HCT116 (cell line): Measurements from ENCODE around the gene GNLY. TPM values are rescaled to one million over a fixed set of nuclear protein-coding genes. Genes with fewer than 3 reads are reported as not detected.

Experiments used
- ATAC-seq: fragments of 200-7000 bp; cut with Tn5 transposase; 2 replicates; pipeline ENCODE4 v1.9.1; 2020; ENCODE audit warnings: mild to moderate bottlenecking, moderate library complexity
- BruUV-seq: library from RNA; stranded (reverse); fragments of 400-500 nt; replicated peaks from 2 replicates; lab custom pipeline; 2021; lab: Mats Ljungman, UMichigan
- CTCF ChIA-PET: fragments of 300-600 bp; sonication (Branson Sonifier 250); formaldehyde crosslinking; loops from one replicate; lab custom pipeline; 2021; ENCODE audit warnings: antibody characterized with exemption; lab: Charles Lee
- POLR2A ChIA-PET: fragments of 300-600, 350-600 bp; sonication (Branson Sonifier 250); formaldehyde crosslinking; loops from one replicate; lab custom pipeline; 2021; ENCODE audit warnings: antibody characterized with exemption; lab: Charles Lee
- RAD21 ChIA-PET, 2 experiments: fragments of 300-600 bp; sonication (Branson Sonifier 250); formaldehyde crosslinking; loops; one replicate each; lab custom pipeline; 2023; ENCODE audit warnings: low total read pairs in 2 of 2; ENCODE audit not compliant: uncharacterized antibody in 2 of 2, unreplicated experiment in 2 of 2, low non-redundant PET in 1 of 2; lab: Charles Lee
- DNase-seq: peaks from one replicate; pipeline ENCODE4 v3.0.0-alpha.2; 2010; ENCODE audit warnings: low read depth, low spot score
- H2AFZ ChIP-seq: fragments of 200-600 bp; shearing (Covaris generic), sonication (generic); 2 replicates; pipeline ENCODE4 v1.6.1; 2017; ENCODE audit warnings: low read depth, mixed run types, mixed read lengths, antibody characterized with exemption, low read length; ENCODE audit not compliant: poor library complexity, severe bottlenecking
- H3K27ac ChIP-seq: 2 replicates; pipeline ENCODE4 v1.5.1; 2012; ENCODE audit warnings: low read depth, low read length
- H3K27me3 ChIP-seq: fragments of 200-600 bp; sonication (generic); 2 replicates; pipeline ENCODE4 v1.6.1; 2016; ENCODE audit warnings: mixed run types, low read length, mixed read lengths; ENCODE audit not compliant: insufficient read depth
- H3K36me3 ChIP-seq, 2 experiments: fragments of 200-500 bp in 1 of 2; fragments of 200-600 bp in 1 of 2; sonication (Bioruptor generic) in 1 of 2; sonication (generic) in 1 of 2; 2 replicates each; pipeline versions ENCODE4 v1.5.1 to v1.6.1; 2014 to 2016; ENCODE audit warnings: low read length in 2 of 2, inconsistent platforms in 1 of 2, mixed read lengths in 1 of 2, mixed run types in 1 of 2; ENCODE audit not compliant: insufficient read depth in 2 of 2, control insufficient read depth in 1 of 2
- H3K4me1 ChIP-seq, 2 experiments: fragments of 200-600 bp in 1 of 2; sonication (generic) in 1 of 2; 2 replicates each; pipeline versions ENCODE4 v1.5.1 to v1.6.1; 2012 to 2017; ENCODE audit warnings: low read length in 2 of 2, inconsistent platforms in 1 of 2, mild to moderate bottlenecking in 1 of 2, mixed read lengths in 1 of 2, mixed run types in 1 of 2, moderate library complexity in 1 of 2; ENCODE audit not compliant: insufficient read depth in 2 of 2, control insufficient read depth in 1 of 2
- H3K4me2 ChIP-seq: fragments of 200-600 bp; sonication (generic); 2 replicates; pipeline ENCODE4 v1.6.1; 2017; ENCODE audit warnings: mixed run types, low read length, mixed read lengths
- H3K4me3 ChIP-seq, 2 experiments: fragments of 200-600 bp in 1 of 2; sonication (generic) in 1 of 2; replicated peaks in 1 of 2; 2 replicates each; pipeline ENCODE4 v1.5.1; 2011 to 2016; ENCODE audit warnings: low read length in 2 of 2, control low read depth in 1 of 2, low read depth in 1 of 2, mild to moderate bottlenecking in 1 of 2, mixed read lengths in 1 of 2, mixed run types in 1 of 2
- H3K79me2 ChIP-seq: fragments of 200-600 bp; sonication (generic); 2 replicates; pipeline ENCODE4 v1.6.1; 2017; ENCODE audit warnings: mild to moderate bottlenecking, mixed run types, low read length, moderate library complexity, mixed read lengths; ENCODE audit not compliant: insufficient read depth
- H3K9ac ChIP-seq: fragments of 200-600 bp; sonication (generic); 2 replicates; pipeline ENCODE4 v1.6.1; 2016; ENCODE audit warnings: low read length, mixed read lengths
- H3K9me2 ChIP-seq: fragments of 200-600 bp; sonication (generic), shearing (Covaris generic); 2 replicates; pipeline ENCODE4 v1.6.1; 2017; ENCODE audit warnings: mixed run types, mild to moderate bottlenecking, moderate library complexity; ENCODE audit not compliant: insufficient read depth
- H3K9me3 ChIP-seq, 2 experiments: fragments of 200-500 bp in 1 of 2; fragments of 200-600 bp in 1 of 2; sonication (Bioruptor generic) in 1 of 2; sonication (generic) in 1 of 2; 2 replicates each; pipeline ENCODE4 v1.6.1; 2014 to 2017; ENCODE audit warnings: low read length in 2 of 2, mixed read lengths in 2 of 2, inconsistent platforms in 1 of 2, low read depth in 1 of 2, mild to moderate bottlenecking in 1 of 2, mixed run types in 1 of 2, moderate library complexity in 1 of 2; ENCODE audit not compliant: control insufficient read depth in 1 of 2, insufficient read depth in 1 of 2
- H4K20me1 ChIP-seq: fragments of 200-600 bp; sonication (generic), shearing (Covaris generic); 2 replicates; pipeline ENCODE4 v1.6.1; 2017; ENCODE audit warnings: mixed run types, mild to moderate bottlenecking, moderate library complexity; ENCODE audit not compliant: insufficient read depth
- CBX3 ChIP-seq: IDR thresholded peaks from 2 replicates; pipeline ENCODE4 v1.6.1; 2012; ENCODE audit warnings: low read depth
- EGR1 ChIP-seq: IDR thresholded peaks from 2 replicates; pipeline ENCODE4 v1.6.1; 2012; ENCODE audit warnings: low read depth
- ELF1 ChIP-seq: IDR thresholded peaks from 2 replicates; pipeline ENCODE4 v1.6.1; 2012; ENCODE audit warnings: low read depth, borderline replicate concordance
- EZH2 ChIP-seq: fragments of 200-600 bp; sonication (generic); IDR thresholded peaks from 2 replicates; pipeline ENCODE4 v1.6.1; 2017; ENCODE audit warnings: antibody characterized with exemption, mixed run types
- EZH2phosphoT487 ChIP-seq: fragments of 200-600 bp; IDR thresholded peaks from 2 replicates; pipeline ENCODE4 v1.6.1; 2018; ENCODE audit warnings: antibody characterized with exemption, borderline replicate concordance
- FOSL1 ChIP-seq: IDR thresholded peaks from 2 replicates; pipeline ENCODE4 v1.6.1; 2012; ENCODE audit warnings: low read depth
- JUND ChIP-seq: IDR thresholded peaks from 2 replicates; pipeline ENCODE4 v1.6.1; 2012
- POLR2A ChIP-seq: IDR thresholded peaks from 2 replicates; pipeline ENCODE4 v1.7.0; 2011; ENCODE audit warnings: borderline replicate concordance; ENCODE audit not compliant: insufficient read depth, insufficient read length; ENCODE audit errors: extremely low read depth
- POLR2AphosphoS5 ChIP-seq: IDR thresholded peaks from 2 replicates; pipeline ENCODE4 v1.6.1; 2011; ENCODE audit warnings: mild to moderate bottlenecking, low read depth, low read length, moderate library complexity
- RAD21 ChIP-seq: IDR thresholded peaks from 2 replicates; pipeline ENCODE4 v1.6.1; 2012; ENCODE audit warnings: low read depth, mild to moderate bottlenecking
- SIN3A ChIP-seq: IDR thresholded peaks from 2 replicates; pipeline ENCODE4 v1.6.1; 2012; ENCODE audit warnings: low read depth
- YY1 ChIP-seq: IDR thresholded peaks from 2 replicates; pipeline ENCODE4 v1.6.1; 2011; ENCODE audit warnings: low read length, low read depth, moderate library complexity, mild to moderate bottlenecking; ENCODE audit not compliant: insufficient replicate concordance; ENCODE audit errors: extremely low read depth
- ZFX ChIP-seq: fragments of 450-650 bp; IDR thresholded peaks from 2 replicates; pipeline ENCODE4 v1.6.1; 2017
- intact Hi-C: fragments of 100-400 bp; cut with micrococcal nuclease; formaldehyde crosslinking; loops from 2 replicates; pipeline ENCODE4 v1.10.0; 2022
- total RNA-seq: library from RNA; stranded (reverse); gene quantifications from one replicate; pipeline ENCODE4 v1.2.1, GENCODE V29; 2021; ENCODE audit not compliant: unreplicated experiment
- TF ChIP-seq, protein P1 (sequence below): IDR thresholded peaks from 2 replicates; pipeline ENCODE4 v1.6.1; 2012
- TF ChIP-seq, protein P2 (sequence below), 3 experiments: fragments of 200-600 bp in 1 of 3; sonication (generic) in 1 of 3; IDR thresholded peaks in 2 of 3; conservative IDR thresholded peaks in 1 of 3; 2 replicates each; pipeline ENCODE4 v1.5.1; 2012 to 2017; ENCODE audit warnings: low read depth in 2 of 3, low read length in 2 of 3, antibody characterized with exemption in 1 of 3, borderline replicate concordance in 1 of 3, control low read depth in 1 of 3, mild to moderate bottlenecking in 1 of 3, mixed read lengths in 1 of 3, mixed run types in 1 of 3, moderate library complexity in 1 of 3; ENCODE audit not compliant: insufficient read depth in 1 of 3
- TF ChIP-seq, protein P3 (sequence below): IDR thresholded peaks from 2 replicates; pipeline ENCODE4 v1.6.1; 2012

The GNLY gene
- total RNA-seq, 1 experiment from 2014 or later = 0.74 TPM

DNA sequence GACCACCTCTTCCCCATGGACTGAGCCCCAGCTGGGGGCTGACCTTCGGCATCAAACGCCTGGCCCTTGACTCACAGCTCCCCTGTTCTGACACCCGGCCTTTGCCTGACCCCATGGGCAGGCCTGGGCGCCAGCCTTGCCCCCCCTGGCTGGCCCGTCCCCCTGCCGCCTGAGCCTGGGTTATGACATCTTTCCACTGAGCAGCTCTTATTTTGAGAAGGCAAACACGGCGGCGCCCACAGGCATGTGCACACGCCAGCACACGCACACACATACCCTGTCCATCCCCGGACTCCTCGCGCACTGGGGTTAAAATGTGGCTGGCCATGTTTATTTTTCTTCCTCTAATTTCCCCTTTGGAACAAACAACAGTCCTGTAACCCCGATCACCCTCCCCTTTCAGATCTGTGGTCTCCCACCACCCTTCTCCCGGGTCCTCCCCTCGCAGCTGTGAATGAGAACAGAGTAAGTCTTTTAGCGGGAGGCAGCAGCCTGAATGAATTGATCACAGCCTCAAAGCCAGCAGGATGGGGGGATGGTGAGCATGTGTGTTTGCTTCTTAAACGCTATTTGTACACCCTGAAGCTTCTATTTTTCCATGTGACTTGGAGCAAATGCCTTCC, 47.8 kb downstream of the GNLY start:
- peak overlapping the region; percentile 53 for H3K27ac ChIP-seq
- ChIA-PET CTCF (interaction anchor here (1.0 to 1.5 kb wide), 5 partner anchors 9 to 18 kb away, joined by 3 to 7 read pairs (median 5); partner anchors contain the start of gene ATOH8), RAD21 (interaction anchor here (0.8 to 1.1 kb wide), 3 partner anchors 12 to 19 kb away, joined by 3 read pairs; partner anchors contain the start of gene ATOH8 (in 1 of the 2)), POLR2A (interaction anchor here (1.3 kb wide), 1 partner anchor 364 kb away, joined by 3 read pairs; the partner anchor contains the start of genes POLR1A and PTCD3)
- peaks cover 6% of the 10 kb centered on the region; the same call in 1 of the 2 replicates for H3K27me3 ChIP-seq
- H2AFZ ChIP-seq = peak overlapping the region; percentile 85
- no peaks in the 10 kb centered on the region for H3K9me2 ChIP-seq
- peaks cover 33 to 40% of the 10 kb centered on the region in 2 experiments for H3K4me1 ChIP-seq
- H3K79me2 ChIP-seq = no peaks in the 10 kb centered on the region
- peak overlapping the region in 1 of 2 experiments; percentile 24; a peak in 1 of 4 replicates for H3K4me3 ChIP-seq
- 0 out of 2 replicates have a peak overlapping the region, but pooled peaks have one; percentile 2 for H3K9ac ChIP-seq
- no peaks in the 10 kb centered on the region for H3K9me3 ChIP-seq
- no TSS peak for BruUV-seq
- ATAC-seq = peak; percentile 43
- no peak for TF ChIP-seq SIN3A
- TF ChIP-seq, protein P1, sequence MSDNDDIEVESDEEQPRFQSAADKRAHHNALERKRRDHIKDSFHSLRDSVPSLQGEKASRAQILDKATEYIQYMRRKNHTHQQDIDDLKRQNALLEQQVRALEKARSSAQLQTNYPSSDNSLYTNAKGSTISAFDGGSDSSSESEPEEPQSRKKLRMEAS = no peak
- no peak for TF ChIP-seq JUND
- DNase-seq = no peak
- intact Hi-C loops = no loop called here
- H4K20me1 ChIP-seq = no peaks in the 10 kb centered on the region
- H3K4me2 ChIP-seq = peak overlapping the region; percentile 63
- no peaks in the 10 kb centered on the region for H3K36me3 ChIP-seq

DNA sequence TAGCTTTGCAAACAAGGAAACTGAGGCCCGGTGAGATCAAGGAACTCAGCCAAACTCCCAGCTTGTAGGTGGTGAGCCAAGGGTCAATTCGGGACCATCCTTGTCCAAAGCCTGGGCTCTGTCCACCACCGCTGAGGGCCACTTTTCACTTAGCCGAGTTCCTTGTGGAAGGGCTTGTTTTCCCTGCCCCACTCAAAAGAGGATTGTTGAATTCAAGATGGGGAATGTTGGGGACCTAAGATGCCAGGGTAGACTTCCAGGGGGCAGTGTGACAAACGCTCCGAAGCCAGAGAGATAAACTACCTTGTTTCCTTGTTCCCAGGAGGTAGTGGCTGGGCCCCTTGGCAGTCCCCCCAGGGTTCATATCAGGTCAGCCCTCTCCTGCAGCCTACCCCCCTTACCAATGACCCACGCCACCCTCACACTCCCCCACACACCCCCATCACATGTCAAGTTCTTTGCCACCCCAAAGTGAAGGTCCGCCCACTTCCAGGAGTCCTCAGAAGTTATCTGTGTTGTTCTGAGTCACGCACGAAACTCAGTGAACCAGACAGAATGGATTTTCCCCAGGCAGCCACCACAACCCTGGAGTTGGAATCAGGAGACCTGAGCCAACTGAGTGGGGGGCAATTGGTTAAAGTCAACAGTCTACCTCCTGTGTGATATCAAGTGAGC, 49.3 kb downstream of the GNLY start:
- Histone ChIP-seq H3K27ac (no peak overlapping the region), H3K9ac (no peak overlapping the region), H2AFZ (no peak overlapping the region), H3K4me3 (no peak overlapping the region), H3K9me3 (no peaks in the 10 kb centered on the region), H3K4me2 (peak overlapping the region; percentile 63; the same call in 1 of the 2 replicates), H4K20me1 (no peaks in the 10 kb centered on the region), H3K4me1 (peaks cover 33 to 36% of the 10 kb centered on the region in 2 experiments), H3K36me3 (no peaks in the 10 kb centered on the region), H3K9me2 (no peaks in the 10 kb centered on the region), H3K27me3 (peaks cover 6% of the 10 kb centered on the region; the same call in 1 of the 2 replicates), H3K79me2 (no peaks in the 10 kb centered on the region)
- intact Hi-C loops = no loop called here
- no peak for ATAC-seq
- BruUV-seq = no TSS peak
- ChIA-PET RAD21 (no interaction called here), POLR2A (interaction anchor here (1.3 kb wide), 1 partner anchor 362 kb away, joined by 3 read pairs; the partner anchor contains the start of genes POLR1A and PTCD3), CTCF (interaction anchor here (1.4 to 2.4 kb wide), 3 partner anchors 7 to 15 kb away, joined by 6 to 7 read pairs (median 7); no protein-coding TSS in a partner anchor)
- DNase-seq = no peak
- TF ChIP-seq, protein P1 = no peak
- TF ChIP-seq EZH2phosphoT487 = no peak
- TF ChIP-seq POLR2A = no peak
- no peak for TF ChIP-seq CBX3
- no peak for TF ChIP-seq RAD21
- TF ChIP-seq FOSL1 = no peak
- no peak for TF ChIP-seq ELF1
- TF ChIP-seq, protein P2, sequence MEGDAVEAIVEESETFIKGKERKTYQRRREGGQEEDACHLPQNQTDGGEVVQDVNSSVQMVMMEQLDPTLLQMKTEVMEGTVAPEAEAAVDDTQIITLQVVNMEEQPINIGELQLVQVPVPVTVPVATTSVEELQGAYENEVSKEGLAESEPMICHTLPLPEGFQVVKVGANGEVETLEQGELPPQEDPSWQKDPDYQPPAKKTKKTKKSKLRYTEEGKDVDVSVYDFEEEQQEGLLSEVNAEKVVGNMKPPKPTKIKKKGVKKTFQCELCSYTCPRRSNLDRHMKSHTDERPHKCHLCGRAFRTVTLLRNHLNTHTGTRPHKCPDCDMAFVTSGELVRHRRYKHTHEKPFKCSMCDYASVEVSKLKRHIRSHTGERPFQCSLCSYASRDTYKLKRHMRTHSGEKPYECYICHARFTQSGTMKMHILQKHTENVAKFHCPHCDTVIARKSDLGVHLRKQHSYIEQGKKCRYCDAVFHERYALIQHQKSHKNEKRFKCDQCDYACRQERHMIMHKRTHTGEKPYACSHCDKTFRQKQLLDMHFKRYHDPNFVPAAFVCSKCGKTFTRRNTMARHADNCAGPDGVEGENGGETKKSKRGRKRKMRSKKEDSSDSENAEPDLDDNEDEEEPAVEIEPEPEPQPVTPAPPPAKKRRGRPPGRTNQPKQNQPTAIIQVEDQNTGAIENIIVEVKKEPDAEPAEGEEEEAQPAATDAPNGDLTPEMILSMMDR (IDR thresholded peaks at IDR 0.05 in 2 of 3, conservative IDR thresholded peaks at IDR 0.05 in 1 of 3; ENCODE audit: borderline replicate concordance in 1 of 3, insufficient read depth in 1 of 3, low read depth in 2 of 3, low read length in 2 of 3) = no peak
- TF ChIP-seq YY1 = no peak
- no peak for TF ChIP-seq EZH2
- no peak for TF ChIP-seq ZFX
- TF ChIP-seq POLR2AphosphoS5 = no peak
- TF ChIP-seq JUND = no peak
- no peak for TF ChIP-seq SIN3A
- no peak for TF ChIP-seq EGR1
- TF ChIP-seq, protein P3, sequence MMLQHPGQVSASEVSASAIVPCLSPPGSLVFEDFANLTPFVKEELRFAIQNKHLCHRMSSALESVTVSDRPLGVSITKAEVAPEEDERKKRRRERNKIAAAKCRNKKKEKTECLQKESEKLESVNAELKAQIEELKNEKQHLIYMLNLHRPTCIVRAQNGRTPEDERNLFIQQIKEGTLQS = no peak
